Measurements from ENCODE around the gene ATAD3B.

DNA sequence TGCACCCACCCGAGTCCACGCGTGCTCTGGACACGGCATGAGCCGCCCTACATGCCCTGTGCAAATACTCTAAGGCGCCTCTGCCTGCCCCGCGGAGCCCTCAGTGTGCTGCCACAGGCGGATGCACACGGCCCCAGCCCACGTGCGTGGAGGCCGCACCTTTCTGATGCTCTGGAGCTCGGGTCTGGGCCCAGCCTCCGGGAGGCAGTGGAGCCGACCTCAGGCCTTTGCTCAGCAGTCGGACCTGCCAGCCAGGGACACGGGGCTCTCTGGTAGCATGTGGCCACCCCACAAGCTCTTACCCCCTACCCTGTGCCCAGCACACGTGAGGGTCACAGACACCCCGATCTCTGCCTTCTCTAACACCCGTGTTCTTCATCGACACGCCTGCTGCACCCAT lies 66.8 kb downstream of the ATAD3B start:
- TF ChIP-seq, protein P1, sequence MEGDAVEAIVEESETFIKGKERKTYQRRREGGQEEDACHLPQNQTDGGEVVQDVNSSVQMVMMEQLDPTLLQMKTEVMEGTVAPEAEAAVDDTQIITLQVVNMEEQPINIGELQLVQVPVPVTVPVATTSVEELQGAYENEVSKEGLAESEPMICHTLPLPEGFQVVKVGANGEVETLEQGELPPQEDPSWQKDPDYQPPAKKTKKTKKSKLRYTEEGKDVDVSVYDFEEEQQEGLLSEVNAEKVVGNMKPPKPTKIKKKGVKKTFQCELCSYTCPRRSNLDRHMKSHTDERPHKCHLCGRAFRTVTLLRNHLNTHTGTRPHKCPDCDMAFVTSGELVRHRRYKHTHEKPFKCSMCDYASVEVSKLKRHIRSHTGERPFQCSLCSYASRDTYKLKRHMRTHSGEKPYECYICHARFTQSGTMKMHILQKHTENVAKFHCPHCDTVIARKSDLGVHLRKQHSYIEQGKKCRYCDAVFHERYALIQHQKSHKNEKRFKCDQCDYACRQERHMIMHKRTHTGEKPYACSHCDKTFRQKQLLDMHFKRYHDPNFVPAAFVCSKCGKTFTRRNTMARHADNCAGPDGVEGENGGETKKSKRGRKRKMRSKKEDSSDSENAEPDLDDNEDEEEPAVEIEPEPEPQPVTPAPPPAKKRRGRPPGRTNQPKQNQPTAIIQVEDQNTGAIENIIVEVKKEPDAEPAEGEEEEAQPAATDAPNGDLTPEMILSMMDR (IDR thresholded peaks at IDR 0.05) = no peak
- no peak for TF ChIP-seq POLR2AphosphoS5 (IDR thresholded peaks at IDR 0.05)
- TF ChIP-seq POLR2A (IDR thresholded peaks at IDR 0.05) = no peak

All from prostate gland (tissue), 2 donors.